RWPE1 (cell line): Measurements from ENCODE around the gene NPHP1.

Experiments
- CTCF ChIA-PET: fragments of 350-600 bp; sonication (Branson Sonifier 250); formaldehyde crosslinking; extraction: SDS; loops from one replicate; lab custom pipeline; 2021; lab: Yijun Ruan, JAX
- POLR2A ChIA-PET: fragments of 400-600 bp; formaldehyde crosslinking; extraction: SDS; loops from one replicate; lab custom pipeline; 2020; ENCODE audit warnings: antibody characterized with exemption; ENCODE audit not compliant: low non-redundant PET; lab: Yijun Ruan, JAX
- DNase-seq: peaks from one replicate; pipeline ENCODE4 v3.0.0; 2012; ENCODE audit warnings: low spot score
- H3K27ac ChIP-seq: fragments of 450-650 bp; 2 replicates; pipeline ENCODE4 v1.5.1; 2017
- TF ChIP-seq, protein P1 (sequence below): fragments of 450-650 bp; conservative IDR thresholded peaks from 2 replicates; pipeline ENCODE4 v1.5.1; 2017; ENCODE audit warnings: low read depth, mild to moderate bottlenecking

NPHP1 gene

GRCh38 chr2:110126906-110127305 is 77.9 kb downstream of the NPHP1 start:
- no peak overlapping the region for H3K27ac ChIP-seq
- POLR2A ChIA-PET = no interaction called here
- CTCF ChIA-PET = no interaction called here
- TF ChIP-seq, protein P1, sequence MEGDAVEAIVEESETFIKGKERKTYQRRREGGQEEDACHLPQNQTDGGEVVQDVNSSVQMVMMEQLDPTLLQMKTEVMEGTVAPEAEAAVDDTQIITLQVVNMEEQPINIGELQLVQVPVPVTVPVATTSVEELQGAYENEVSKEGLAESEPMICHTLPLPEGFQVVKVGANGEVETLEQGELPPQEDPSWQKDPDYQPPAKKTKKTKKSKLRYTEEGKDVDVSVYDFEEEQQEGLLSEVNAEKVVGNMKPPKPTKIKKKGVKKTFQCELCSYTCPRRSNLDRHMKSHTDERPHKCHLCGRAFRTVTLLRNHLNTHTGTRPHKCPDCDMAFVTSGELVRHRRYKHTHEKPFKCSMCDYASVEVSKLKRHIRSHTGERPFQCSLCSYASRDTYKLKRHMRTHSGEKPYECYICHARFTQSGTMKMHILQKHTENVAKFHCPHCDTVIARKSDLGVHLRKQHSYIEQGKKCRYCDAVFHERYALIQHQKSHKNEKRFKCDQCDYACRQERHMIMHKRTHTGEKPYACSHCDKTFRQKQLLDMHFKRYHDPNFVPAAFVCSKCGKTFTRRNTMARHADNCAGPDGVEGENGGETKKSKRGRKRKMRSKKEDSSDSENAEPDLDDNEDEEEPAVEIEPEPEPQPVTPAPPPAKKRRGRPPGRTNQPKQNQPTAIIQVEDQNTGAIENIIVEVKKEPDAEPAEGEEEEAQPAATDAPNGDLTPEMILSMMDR = no peak
- no peak for DNase-seq

DNA sequence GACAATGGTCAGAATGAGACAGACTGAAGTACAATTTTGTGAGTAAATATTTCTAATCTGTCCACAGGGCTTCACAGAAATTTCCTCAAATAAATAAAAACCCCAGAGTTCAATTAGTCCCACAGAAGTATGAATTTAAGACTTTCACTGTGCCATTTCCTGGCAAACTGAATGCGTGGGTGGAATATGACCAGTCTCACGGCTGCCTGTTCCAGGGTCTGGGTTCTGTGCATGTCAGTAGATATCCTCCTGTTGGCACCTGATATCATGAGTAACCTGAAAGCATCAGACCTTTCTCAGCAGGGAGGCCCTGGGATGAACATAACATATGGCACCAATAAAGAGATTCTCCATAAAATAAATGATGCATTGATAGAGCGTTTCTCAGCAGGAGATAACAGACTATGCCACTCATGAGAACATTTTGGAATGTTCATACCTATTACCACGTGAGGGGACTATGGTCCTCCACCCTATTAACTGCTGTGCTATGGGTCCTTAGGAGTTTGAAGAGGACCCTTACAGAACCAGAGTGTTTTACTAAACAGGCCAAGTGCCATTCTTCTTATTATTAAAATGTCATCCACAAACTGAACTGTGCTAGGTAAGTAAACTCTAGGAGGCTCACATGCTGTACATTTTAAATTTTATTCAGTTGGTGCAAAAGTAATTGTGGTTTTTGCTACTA is 78.6 kb downstream of the NPHP1 start:
- no peak for DNase-seq
- TF ChIP-seq, protein P1 = no peak
- no peak overlapping the region for H3K27ac ChIP-seq
- POLR2A ChIA-PET = no interaction called here
- CTCF ChIA-PET = no interaction called here

- DNase-seq = no peak
- ChIA-PET POLR2A (no interaction called here), CTCF (no interaction called here)
- TF ChIP-seq, protein P1 = no peak
- no peak overlapping the region for H3K27ac ChIP-seq
Measured at GRCh38 chr2:110124939-110125691, 79.7 kb downstream of the NPHP1 start.

DNA sequence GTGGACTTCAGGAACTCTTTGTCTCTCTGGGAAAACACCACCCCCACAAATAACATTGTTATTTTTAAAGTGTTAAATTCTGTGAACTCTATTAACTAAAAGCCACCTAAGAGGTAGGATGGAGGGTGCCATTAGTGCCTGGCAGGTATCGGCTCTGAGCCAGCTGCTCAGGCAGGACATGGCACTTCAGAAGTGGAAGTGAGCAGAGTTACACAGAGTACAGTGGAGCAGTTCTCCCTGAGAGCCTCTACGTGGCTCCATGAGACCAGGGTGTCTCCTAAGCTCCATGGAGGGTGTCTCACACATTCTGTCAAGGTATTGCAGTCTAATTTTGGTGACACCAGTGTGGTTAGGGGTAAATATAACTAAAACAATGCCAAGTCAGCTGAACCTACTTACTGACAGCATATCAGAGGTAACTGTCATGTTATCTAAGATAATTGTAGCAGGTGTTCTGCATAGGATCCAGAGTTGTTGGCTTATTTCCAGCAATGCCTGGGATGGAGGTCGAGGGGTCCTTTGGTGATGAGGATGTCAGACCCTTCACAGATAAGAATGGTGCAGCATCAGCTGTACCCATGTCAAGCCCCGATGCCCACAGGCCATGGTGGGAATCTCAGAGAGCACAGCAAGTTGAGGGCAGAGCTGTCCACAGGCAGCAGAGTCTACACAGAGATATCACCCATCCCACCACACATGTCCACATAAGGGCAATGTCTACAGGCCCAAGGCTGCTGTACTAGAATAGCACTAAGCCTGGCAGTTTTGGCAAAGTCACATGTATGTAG is 80.6 kb downstream of the NPHP1 start:
- TF ChIP-seq, protein P1 = no peak
- CTCF ChIA-PET = no interaction called here
- no peak for DNase-seq
- POLR2A ChIA-PET = no interaction called here
- no peak overlapping the region for H3K27ac ChIP-seq

- CTCF ChIA-PET = no interaction called here
- DNase-seq = no peak
- POLR2A ChIA-PET = no interaction called here
- TF ChIP-seq, protein P1 = no peak
- no peak overlapping the region for H3K27ac ChIP-seq
Measured at GRCh38 chr2:110121592-110121991, 83.2 kb downstream of the NPHP1 start.

DNA sequence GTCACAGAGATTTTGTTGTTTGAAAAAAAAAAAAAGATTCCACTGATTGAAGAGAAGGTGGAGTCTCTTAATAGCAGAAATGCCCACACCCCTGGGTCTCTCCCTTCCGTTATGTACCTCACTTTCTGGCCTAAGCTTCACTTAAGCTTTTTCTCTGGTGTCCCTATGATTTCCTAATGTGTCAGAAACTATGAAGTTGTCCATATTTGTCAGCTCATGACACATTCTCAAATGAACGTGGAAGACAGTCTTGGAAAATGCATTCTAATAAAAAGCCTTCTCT is 83.8 kb downstream of the NPHP1 start:
- no peak for DNase-seq
- TF ChIP-seq, protein P1 = no peak
- no peak overlapping the region for H3K27ac ChIP-seq
- ChIA-PET POLR2A (no interaction called here), CTCF (no interaction called here)
